ENCODE data around the gene OR56A5.

OR56A5 gene

GRCh38 chr11:5994791-5995190, 26.5 kb upstream of the OR56A5 start:
- in situ Hi-C loops (cut with MboI; ENCODE audit: low pct_unique_long_range_greater_than_20kb, low sequenced_read_pairs, unreplicated experiment), result no loop called here
- no peak for TF ChIP-seq CTCF (IDR thresholded peaks at IDR 0.05; ENCODE audit: extremely low read depth, insufficient read depth, missing control alignments)
- no peak for DNase-seq (ENCODE audit: low spot score)

- peak; percentile 60 for TF ChIP-seq CTCF (IDR thresholded peaks at IDR 0.05; ENCODE audit: extremely low read depth, insufficient read depth, missing control alignments)
- in situ Hi-C loops (cut with MboI; ENCODE audit: low pct_unique_long_range_greater_than_20kb, low sequenced_read_pairs, unreplicated experiment), result no loop called here
- peak; percentile 43 for DNase-seq (ENCODE audit: low spot score)
Measured at GRCh38 chr11:5992604-5993251, 24.4 kb upstream of the OR56A5 start.

GRCh38 chr11:5992150-5992549, 23.9 kb upstream of the OR56A5 start:
- in situ Hi-C loops (cut with MboI; ENCODE audit: low pct_unique_long_range_greater_than_20kb, low sequenced_read_pairs, unreplicated experiment), result no loop called here
- DNase-seq (ENCODE audit: low spot score), result no peak
- no peak for TF ChIP-seq CTCF (IDR thresholded peaks at IDR 0.05; ENCODE audit: extremely low read depth, insufficient read depth, missing control alignments)

GRCh38 chr11:5989203-5989602, 20.9 kb upstream of the OR56A5 start:
- TF ChIP-seq CTCF (IDR thresholded peaks at IDR 0.05; ENCODE audit: extremely low read depth, insufficient read depth, missing control alignments), result peak; percentile 1
- in situ Hi-C loops (cut with MboI; ENCODE audit: low pct_unique_long_range_greater_than_20kb, low sequenced_read_pairs, unreplicated experiment), result no loop called here
- DNase-seq (ENCODE audit: low spot score), result no peak

GRCh38 chr11:5986885-5987284, 18.6 kb upstream of the OR56A5 start, which contains the start of gene OR52L1:
Gene OR52L1, minus strand, starts transcription at chr11:5986985. Its CDS starts 55 bp downstream, at chr11:5986930.
- no peak for DNase-seq (ENCODE audit: low spot score)
- TF ChIP-seq CTCF (IDR thresholded peaks at IDR 0.05; ENCODE audit: extremely low read depth, insufficient read depth, missing control alignments), result no peak
- in situ Hi-C loops (cut with MboI; ENCODE audit: low pct_unique_long_range_greater_than_20kb, low sequenced_read_pairs, unreplicated experiment), result no loop called here

- no peak for DNase-seq (ENCODE audit: low spot score)
- in situ Hi-C loops (cut with MboI; ENCODE audit: low pct_unique_long_range_greater_than_20kb, low sequenced_read_pairs, unreplicated experiment), result no loop called here
- TF ChIP-seq CTCF (IDR thresholded peaks at IDR 0.05; ENCODE audit: extremely low read depth, insufficient read depth, missing control alignments), result no peak
Measured at GRCh38 chr11:5983443-5983842, 15.1 kb upstream of the OR56A5 start.

All from GM13977 (cell line).